ENCODE results near the gene KCNB1.

The KCNB1 gene

DNA sequence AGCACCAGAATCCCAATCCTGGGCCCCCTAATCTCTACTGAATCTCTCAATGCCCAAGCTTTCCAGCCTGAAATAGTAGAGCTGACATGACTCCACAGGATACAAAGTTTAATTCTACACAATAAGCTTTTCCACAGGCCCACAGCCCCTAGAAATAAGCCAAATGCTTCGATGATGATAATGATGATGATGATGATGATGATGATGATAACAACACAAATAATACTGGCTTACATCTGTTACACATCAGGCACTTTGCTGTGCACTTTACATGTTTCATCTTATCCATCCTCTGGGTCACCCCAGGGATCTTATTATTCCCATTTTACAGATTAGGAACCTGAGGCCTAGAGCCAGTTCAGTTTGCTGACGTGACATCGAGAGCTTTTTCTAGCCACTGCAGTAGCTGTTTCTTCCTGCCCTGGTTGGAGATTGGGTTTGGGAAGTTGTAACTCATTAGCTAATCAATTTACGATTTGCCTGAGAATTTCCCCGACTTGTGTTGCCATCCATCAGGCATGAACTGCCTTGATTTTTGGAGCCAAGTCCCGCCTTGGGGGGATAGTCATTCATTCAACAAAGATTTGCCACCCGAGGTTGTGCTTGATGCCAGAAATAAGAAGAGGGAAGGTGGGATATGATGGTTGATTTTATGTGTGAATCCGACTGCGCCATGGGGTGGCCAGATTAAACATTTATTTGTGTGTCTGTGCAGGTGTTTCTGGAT lies 20.4 kb downstream of the KCNB1 start:
- H3K4me3 ChIP-seq (ENCODE audit: low read length in 2 of 2), result no peak overlapping the region
- H3K4me1 ChIP-seq (ENCODE audit: control insufficient read depth in 2 of 2, insufficient read depth in 1 of 2, low read depth in 1 of 2, low read length in 2 of 2), result no peaks in the 10 kb centered on the region
- H3K4me2 ChIP-seq (ENCODE audit: insufficient read depth, low read length, poor library complexity, severe bottlenecking), result no peak overlapping the region
- H3K9me3 ChIP-seq (replicated peaks in 1 of 2; ENCODE audit: control insufficient read depth in 2 of 2, insufficient read depth in 1 of 2, low read depth in 1 of 2, low read length in 2 of 2), result no peaks in the 10 kb centered on the region
- H3K18ac ChIP-seq (ENCODE audit: low read length), result no peak overlapping the region
- no peak overlapping the region for H4K8ac ChIP-seq (ENCODE audit: low read depth, low read length)
- H3K27me3 ChIP-seq (ENCODE audit: control insufficient read depth in 3 of 3, insufficient read depth in 3 of 3, low read depth in 1 of 3, low read length in 3 of 3), result peaks cover 0 to 4% (median 0%) of the 10 kb centered on the region in 3 experiments
- no peak overlapping the region for H2AK5ac ChIP-seq (ENCODE audit: low read depth, low read length)
- no peak overlapping the region for H2BK12ac ChIP-seq (ENCODE audit: low read length)
- DNase-seq (ENCODE audit: low spot score), result no peak
- H3K23ac ChIP-seq (ENCODE audit: low read depth, low read length, poor library complexity), result no peak overlapping the region
- no peak overlapping the region for H3K9ac ChIP-seq (ENCODE audit: low read depth, low read length, poor library complexity)
- H2BK15ac ChIP-seq (ENCODE audit: low read length), result no peak overlapping the region
- no peak overlapping the region for H3K4ac ChIP-seq (ENCODE audit: low read length)
- H2BK5ac ChIP-seq (ENCODE audit: low read length), result no peak overlapping the region
- H3K36me3 ChIP-seq (replicated peaks in 1 of 2; ENCODE audit: control insufficient read depth in 2 of 2, insufficient read depth in 2 of 2, low read length in 2 of 2), result no peaks in the 10 kb centered on the region
- no peak overlapping the region for H3K27ac ChIP-seq (replicated peaks; ENCODE audit: low read length)
- no CpG with 5 or more reads among the region's 9 CpGs for WGBS, 2 donors (ENCODE audit: extremely low coverage in 2 of 2, insufficient read length in 2 of 2, insufficient replicate concordance in 1 of 2)
- no peak overlapping the region for H4K91ac ChIP-seq (ENCODE audit: low read depth, low read length, poor library complexity)
- no peak overlapping the region for H3K14ac ChIP-seq (ENCODE audit: low read length)
- no peaks in the 10 kb centered on the region for H3K79me1 ChIP-seq (ENCODE audit: low read depth, low read length)
- H2BK120ac ChIP-seq (ENCODE audit: low read depth, low read length), result no peak overlapping the region
- H2AFZ ChIP-seq (ENCODE audit: low read length), result no peak overlapping the region

DNA sequence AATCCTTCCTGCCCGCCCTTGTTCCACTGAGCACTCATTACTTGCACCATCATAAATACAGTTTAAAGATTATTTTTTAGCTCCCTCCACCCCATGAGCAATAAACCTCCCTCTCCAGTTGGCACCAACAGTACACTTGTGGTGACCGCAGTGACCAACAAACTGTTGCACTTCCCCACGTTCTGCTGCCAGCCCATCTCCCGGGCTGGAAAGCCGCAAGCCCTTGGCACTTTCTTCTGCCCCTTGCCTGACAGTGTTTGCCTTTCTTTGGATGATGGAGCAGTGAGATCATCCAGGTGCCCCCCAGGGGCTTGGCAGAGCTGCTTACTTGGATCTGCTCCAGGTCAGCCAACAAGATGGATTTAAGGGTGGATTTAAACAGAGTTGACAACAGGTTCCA lies 21.6 kb downstream of the KCNB1 start:
- Histone ChIP-seq H3K14ac (ENCODE audit: low read length) (no peak overlapping the region), H2BK120ac (ENCODE audit: low read depth, low read length) (no peak overlapping the region), H3K4me2 (ENCODE audit: insufficient read depth, low read length, poor library complexity, severe bottlenecking) (no peak overlapping the region), H2AFZ (ENCODE audit: low read length) (no peak overlapping the region), H3K4ac (ENCODE audit: low read length) (no peak overlapping the region), H3K36me3 (replicated peaks in 1 of 2; ENCODE audit: control insufficient read depth in 2 of 2, insufficient read depth in 2 of 2, low read length in 2 of 2) (no peaks in the 10 kb centered on the region), H4K8ac (ENCODE audit: low read depth, low read length) (no peak overlapping the region), H2AK5ac (ENCODE audit: low read depth, low read length) (no peak overlapping the region), H3K23ac (ENCODE audit: low read depth, low read length, poor library complexity) (no peak overlapping the region), H3K18ac (ENCODE audit: low read length) (no peak overlapping the region), H3K79me1 (ENCODE audit: low read depth, low read length) (no peaks in the 10 kb centered on the region), H2BK5ac (ENCODE audit: low read length) (no peak overlapping the region), H2BK12ac (ENCODE audit: low read length) (no peak overlapping the region), H3K27me3 (ENCODE audit: control insufficient read depth in 3 of 3, insufficient read depth in 3 of 3, low read depth in 1 of 3, low read length in 3 of 3) (peaks cover 0 to 4% (median 0%) of the 10 kb centered on the region in 3 experiments), H3K4me1 (ENCODE audit: control insufficient read depth in 2 of 2, insufficient read depth in 1 of 2, low read depth in 1 of 2, low read length in 2 of 2) (no peaks in the 10 kb centered on the region), H3K9ac (ENCODE audit: low read depth, low read length, poor library complexity) (no peak overlapping the region), H2BK15ac (ENCODE audit: low read length) (no peak overlapping the region), H4K91ac (ENCODE audit: low read depth, low read length, poor library complexity) (no peak overlapping the region), H3K4me3 (ENCODE audit: low read length in 2 of 2) (no peak overlapping the region), H3K27ac (replicated peaks; ENCODE audit: low read length) (no peak overlapping the region), H3K9me3 (replicated peaks in 1 of 2; ENCODE audit: control insufficient read depth in 2 of 2, insufficient read depth in 1 of 2, low read depth in 1 of 2, low read length in 2 of 2) (no peaks in the 10 kb centered on the region)
- DNase-seq (ENCODE audit: low spot score), result no peak
- WGBS, 2 donors (ENCODE audit: extremely low coverage in 2 of 2, insufficient read length in 2 of 2, insufficient replicate concordance in 1 of 2), result no CpG with 5 or more reads among the region's 5 CpGs

DNA sequence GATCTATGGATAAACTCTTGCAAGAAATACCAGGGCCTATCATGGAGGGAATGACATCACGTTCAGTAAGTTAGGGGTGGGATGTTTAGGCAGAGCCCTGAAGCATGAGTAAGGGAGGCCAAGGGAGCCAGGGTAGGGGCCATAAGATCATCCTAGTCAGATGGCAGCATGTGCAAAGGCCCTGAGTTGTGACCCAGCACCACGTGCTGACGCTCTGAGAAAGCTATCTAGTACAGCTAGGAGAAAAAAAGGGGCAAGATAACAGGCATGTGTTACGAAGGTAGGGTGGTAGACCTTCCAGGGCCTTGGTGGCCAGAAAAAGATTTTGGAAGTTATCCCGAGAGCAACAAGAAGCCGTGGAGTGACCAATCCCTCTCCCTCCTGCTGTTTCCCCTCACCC lies 22.3 kb downstream of the KCNB1 start:
- H3K9me3 ChIP-seq (replicated peaks in 1 of 2; ENCODE audit: control insufficient read depth in 2 of 2, insufficient read depth in 1 of 2, low read depth in 1 of 2, low read length in 2 of 2), result no peaks in the 10 kb centered on the region
- no peak overlapping the region for H3K14ac ChIP-seq (ENCODE audit: low read length)
- no peak overlapping the region for H2BK120ac ChIP-seq (ENCODE audit: low read depth, low read length)
- H4K8ac ChIP-seq (ENCODE audit: low read depth, low read length), result no peak overlapping the region
- H3K4ac ChIP-seq (ENCODE audit: low read length), result no peak overlapping the region
- H3K4me3 ChIP-seq (ENCODE audit: low read length in 2 of 2), result no peak overlapping the region
- H3K79me1 ChIP-seq (ENCODE audit: low read depth, low read length), result no peaks in the 10 kb centered on the region
- no peak overlapping the region for H2AK5ac ChIP-seq (ENCODE audit: low read depth, low read length)
- H3K4me2 ChIP-seq (ENCODE audit: insufficient read depth, low read length, poor library complexity, severe bottlenecking), result no peak overlapping the region
- H3K27ac ChIP-seq (replicated peaks; ENCODE audit: low read length), result no peak overlapping the region
- no peak overlapping the region for H2AFZ ChIP-seq (ENCODE audit: low read length)
- H2BK12ac ChIP-seq (ENCODE audit: low read length), result no peak overlapping the region
- H3K36me3 ChIP-seq (replicated peaks in 1 of 2; ENCODE audit: control insufficient read depth in 2 of 2, insufficient read depth in 2 of 2, low read length in 2 of 2), result no peaks in the 10 kb centered on the region
- H3K23ac ChIP-seq (ENCODE audit: low read depth, low read length, poor library complexity), result no peak overlapping the region
- no CpG with 5 or more reads among the region's 6 CpGs for WGBS, 2 donors (ENCODE audit: extremely low coverage in 2 of 2, insufficient read length in 2 of 2, insufficient replicate concordance in 1 of 2)
- no peak overlapping the region for H2BK15ac ChIP-seq (ENCODE audit: low read length)
- DNase-seq (ENCODE audit: low spot score), result no peak
- H3K9ac ChIP-seq (ENCODE audit: low read depth, low read length, poor library complexity), result no peak overlapping the region
- H2BK5ac ChIP-seq (ENCODE audit: low read length), result no peak overlapping the region
- H3K27me3 ChIP-seq (ENCODE audit: control insufficient read depth in 3 of 3, insufficient read depth in 3 of 3, low read depth in 1 of 3, low read length in 3 of 3), result peaks cover 0 to 4% (median 0%) of the 10 kb centered on the region in 3 experiments
- H4K91ac ChIP-seq (ENCODE audit: low read depth, low read length, poor library complexity), result no peak overlapping the region
- no peaks in the 10 kb centered on the region for H3K4me1 ChIP-seq (ENCODE audit: control insufficient read depth in 2 of 2, insufficient read depth in 1 of 2, low read depth in 1 of 2, low read length in 2 of 2)
- no peak overlapping the region for H3K18ac ChIP-seq (ENCODE audit: low read length)

DNA sequence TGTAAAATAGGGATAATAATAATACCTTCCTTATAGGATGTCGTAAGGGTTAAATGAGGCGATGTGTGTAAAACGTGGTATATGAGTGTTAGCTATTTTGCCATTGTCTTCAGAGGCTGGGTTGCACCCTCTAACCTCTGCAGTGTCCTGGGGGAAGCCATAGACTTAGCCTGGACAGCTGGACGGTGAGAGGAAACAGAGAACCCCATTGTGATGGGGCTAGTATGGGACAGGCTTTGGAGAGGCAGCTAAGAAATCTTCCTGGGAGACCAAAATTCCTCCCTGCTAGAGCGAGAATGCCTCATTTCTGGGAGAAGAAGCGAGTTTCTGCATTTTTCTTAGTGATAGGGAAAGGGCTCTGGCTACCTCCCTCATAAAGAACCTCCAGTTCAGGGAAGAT lies 22.8 kb downstream of the KCNB1 start:
- Histone ChIP-seq H2AFZ (ENCODE audit: low read length) (no peak overlapping the region), H3K14ac (ENCODE audit: low read length) (no peak overlapping the region), H4K8ac (ENCODE audit: low read depth, low read length) (no peak overlapping the region), H2BK5ac (ENCODE audit: low read length) (no peak overlapping the region), H2BK15ac (ENCODE audit: low read length) (no peak overlapping the region), H3K27ac (replicated peaks; ENCODE audit: low read length) (no peak overlapping the region), H3K9me3 (replicated peaks in 1 of 2; ENCODE audit: control insufficient read depth in 2 of 2, insufficient read depth in 1 of 2, low read depth in 1 of 2, low read length in 2 of 2) (no peaks in the 10 kb centered on the region), H3K36me3 (replicated peaks in 1 of 2; ENCODE audit: control insufficient read depth in 2 of 2, insufficient read depth in 2 of 2, low read length in 2 of 2) (no peaks in the 10 kb centered on the region), H3K9ac (ENCODE audit: low read depth, low read length, poor library complexity) (no peak overlapping the region), H3K4me3 (ENCODE audit: low read length in 2 of 2) (no peak overlapping the region), H2BK120ac (ENCODE audit: low read depth, low read length) (no peak overlapping the region), H3K79me1 (ENCODE audit: low read depth, low read length) (no peaks in the 10 kb centered on the region), H3K27me3 (ENCODE audit: control insufficient read depth in 3 of 3, insufficient read depth in 3 of 3, low read depth in 1 of 3, low read length in 3 of 3) (peaks cover 0 to 4% (median 0%) of the 10 kb centered on the region in 3 experiments), H3K4ac (ENCODE audit: low read length) (no peak overlapping the region), H3K4me1 (ENCODE audit: control insufficient read depth in 2 of 2, insufficient read depth in 1 of 2, low read depth in 1 of 2, low read length in 2 of 2) (no peaks in the 10 kb centered on the region), H3K18ac (ENCODE audit: low read length) (no peak overlapping the region), H2AK5ac (ENCODE audit: low read depth, low read length) (no peak overlapping the region), H2BK12ac (ENCODE audit: low read length) (no peak overlapping the region), H4K91ac (ENCODE audit: low read depth, low read length, poor library complexity) (no peak overlapping the region), H3K23ac (ENCODE audit: low read depth, low read length, poor library complexity) (no peak overlapping the region), H3K4me2 (ENCODE audit: insufficient read depth, low read length, poor library complexity, severe bottlenecking) (no peak overlapping the region)
- no peak for DNase-seq (ENCODE audit: low spot score)
- no CpG with 5 or more reads among the region's 6 CpGs for WGBS, 2 donors (ENCODE audit: extremely low coverage in 2 of 2, insufficient read length in 2 of 2, insufficient replicate concordance in 1 of 2)
